Measurements from ENCODE around the gene RNGTT.
"Not testable (repeated sequence)": the region's sequence is repeated elsewhere in the genome, so short reads cannot be mapped to it uniquely, and the experiment has no call there.

The RNGTT gene

GRCh38 chr6:88972504-88973423 lies 9.3 kb upstream of the RNGTT start:
- in situ Hi-C loops (cut with HindIII; ENCODE audit: low sequenced_read_pairs), result no loop called here

GRCh38 chr6:88970301-88970700 lies 6.9 kb upstream of the RNGTT start:
- in situ Hi-C loops (cut with HindIII; ENCODE audit: low sequenced_read_pairs), result no loop called here

DNA sequence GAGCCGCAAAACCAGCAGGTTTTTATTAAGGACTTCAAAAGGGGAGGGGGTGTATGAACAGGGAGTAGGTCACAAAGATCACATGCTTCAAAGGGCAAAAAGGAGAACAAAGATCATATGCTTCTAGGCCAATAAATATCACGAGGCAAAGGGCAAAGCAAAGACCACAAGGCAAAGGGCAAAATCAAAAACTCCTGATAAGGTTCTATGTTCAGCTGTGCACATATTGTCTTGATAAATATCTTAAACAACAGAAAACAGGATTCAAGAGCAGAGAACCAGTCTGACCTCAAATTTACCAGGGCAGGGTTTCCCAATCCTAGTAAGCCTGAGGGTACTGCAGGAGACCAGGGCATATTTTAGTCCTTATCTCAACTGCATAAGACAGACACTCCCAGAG lies 5.8 kb upstream of the RNGTT start:
- in situ Hi-C loops (cut with HindIII; ENCODE audit: low sequenced_read_pairs), result not testable (repeated sequence)

- in situ Hi-C loops (cut with HindIII; ENCODE audit: low sequenced_read_pairs), result no loop called here
Observed at GRCh38 chr6:88967891-88968290, 4.5 kb upstream of the RNGTT start.

DNA sequence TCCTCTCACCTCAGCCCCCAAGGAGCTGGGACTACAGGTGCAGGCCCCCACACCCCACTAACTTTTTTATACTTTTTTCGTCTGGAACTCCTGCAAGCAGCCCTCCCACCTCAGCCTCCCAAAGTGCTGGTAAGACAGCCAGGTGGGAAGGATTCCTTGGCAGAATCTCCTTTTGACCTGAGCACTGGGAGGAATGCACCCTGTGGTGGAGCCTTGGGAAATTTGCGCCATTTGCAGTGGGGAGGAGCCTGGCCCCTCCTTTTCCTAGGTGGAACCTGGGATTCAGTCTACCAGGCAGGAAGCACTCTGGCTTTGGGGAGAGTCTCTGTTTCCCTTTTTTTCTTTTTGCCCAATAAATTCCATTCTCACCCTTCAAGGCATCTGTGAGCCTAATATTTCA lies 2.3 kb upstream of the RNGTT start:
- in situ Hi-C loops (cut with HindIII; ENCODE audit: low sequenced_read_pairs), result no loop called here

DNA sequence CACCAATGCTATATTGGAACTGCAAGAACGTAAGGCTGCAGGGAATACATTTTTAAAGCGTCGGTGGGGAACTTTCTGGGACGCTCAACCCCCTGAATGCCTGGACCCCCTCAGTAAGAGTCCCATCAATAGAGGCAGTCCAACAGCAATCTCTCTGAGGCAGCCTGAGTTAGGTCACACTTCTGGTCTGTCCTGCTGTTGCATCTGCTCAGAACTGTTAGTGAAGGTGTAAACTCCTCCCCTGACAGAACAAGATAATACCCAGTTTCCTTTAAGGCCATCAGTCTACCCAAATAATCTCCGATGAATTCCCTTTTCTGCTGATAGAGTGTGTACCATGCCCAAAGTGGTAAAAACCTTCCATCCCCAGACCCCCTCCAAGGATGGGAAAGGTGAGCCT lies 1.1 kb upstream of the RNGTT start:
- in situ Hi-C loops (cut with HindIII; ENCODE audit: low sequenced_read_pairs), result no loop called here

DNA sequence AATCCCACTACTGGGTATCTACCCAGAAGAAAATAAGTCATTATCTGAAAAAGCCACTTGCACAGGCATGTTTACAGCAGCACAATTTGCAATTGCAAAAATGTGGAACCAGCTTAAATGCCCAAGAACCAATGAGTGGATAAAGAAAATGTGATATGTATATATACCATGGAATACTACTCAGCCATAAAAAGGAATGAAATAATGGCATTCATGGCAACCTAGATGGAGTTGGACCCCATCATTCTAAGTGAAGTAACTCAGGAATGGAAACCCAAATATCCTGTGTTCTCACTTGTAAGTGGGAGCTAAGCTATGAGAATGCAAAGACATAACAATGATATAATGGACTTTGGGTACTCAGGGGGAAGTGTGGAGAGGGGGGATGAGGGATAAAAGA lies 4.6 kb downstream of the RNGTT start:
- in situ Hi-C loops (cut with HindIII; ENCODE audit: low sequenced_read_pairs), result no loop called here

- in situ Hi-C loops (cut with HindIII; ENCODE audit: low sequenced_read_pairs), result no loop called here
Observed at GRCh38 chr6:88953550-88954386, 9.7 kb downstream of the RNGTT start.

DNA sequence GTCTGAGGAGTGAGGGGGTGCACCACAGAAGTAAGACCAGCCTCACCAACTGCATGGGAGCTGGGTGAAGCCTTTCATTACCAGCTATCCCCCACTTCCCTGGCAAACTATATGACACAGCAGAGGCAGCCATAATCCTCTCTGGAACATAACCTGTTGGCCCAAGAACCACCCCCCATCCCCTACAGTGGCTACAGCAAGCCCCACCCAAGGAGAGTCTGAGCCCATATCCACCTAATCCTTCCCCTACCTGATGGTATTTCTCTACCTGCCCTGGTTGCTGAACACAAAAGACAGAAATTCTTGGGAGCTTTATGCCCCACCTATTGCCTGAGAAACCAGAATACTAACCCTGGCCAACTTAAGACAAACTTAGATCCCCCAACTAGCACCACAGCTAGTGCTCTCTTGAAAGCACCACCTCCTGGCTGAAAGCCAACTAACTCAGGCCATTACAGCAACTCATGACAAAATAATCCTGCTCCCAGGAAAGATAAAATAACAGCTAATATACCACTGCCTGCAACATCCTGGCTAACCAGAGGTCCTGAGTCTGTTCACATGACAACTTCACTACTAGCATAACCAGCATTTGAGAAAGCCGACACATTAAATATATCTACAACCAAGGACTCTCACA lies 11.2 kb downstream of the RNGTT start:
- in situ Hi-C loops (cut with HindIII; ENCODE audit: low sequenced_read_pairs), result no loop called here

DNA sequence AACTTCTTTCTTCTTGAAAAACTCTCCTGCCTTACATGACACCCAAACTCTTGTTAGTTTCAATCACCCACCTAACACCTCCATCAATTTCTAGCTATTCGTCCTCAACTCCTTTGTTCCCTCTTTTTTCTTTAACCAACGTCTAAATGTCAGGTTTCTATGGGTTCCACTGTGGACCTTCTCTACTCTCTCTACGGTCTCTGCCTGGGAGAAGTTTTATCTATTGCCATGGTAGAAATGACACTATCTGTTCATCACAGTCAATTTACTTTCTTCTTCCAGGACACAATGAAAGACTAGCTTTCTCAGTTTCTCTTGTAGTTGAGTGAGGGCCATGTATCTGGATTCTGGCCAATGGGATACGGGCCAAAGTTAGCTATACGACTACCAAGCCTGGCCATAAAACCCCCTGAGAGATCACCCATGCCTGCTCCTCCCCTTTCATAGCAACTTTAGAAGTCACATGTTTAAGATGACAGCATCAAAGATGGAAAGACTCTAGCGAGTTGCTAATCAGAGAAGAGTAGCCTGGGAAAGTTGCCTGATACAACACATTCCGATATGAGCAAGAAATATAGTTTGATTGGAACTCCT lies 17.9 kb downstream of the RNGTT start:
- in situ Hi-C loops (cut with HindIII; ENCODE audit: low sequenced_read_pairs), result no loop called here

DNA sequence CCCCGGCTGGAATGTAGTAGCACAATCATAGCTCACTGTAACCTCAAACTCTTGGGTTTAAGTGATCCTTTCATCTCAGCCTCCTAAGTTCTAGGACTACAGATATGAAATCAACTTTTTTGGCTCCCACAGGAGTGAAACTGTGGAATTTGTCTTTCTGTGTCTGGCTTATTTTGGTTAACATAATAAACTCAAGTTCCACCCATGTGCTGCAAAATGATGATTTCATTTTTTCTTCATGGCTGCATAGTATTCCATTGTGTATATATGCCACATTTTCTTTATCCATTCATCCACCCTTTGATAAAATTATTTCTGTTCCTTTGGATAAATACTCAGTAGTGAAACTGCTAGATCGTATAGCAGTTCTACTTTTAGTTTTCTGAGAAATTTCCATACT lies 29.9 kb downstream of the RNGTT start:
- in situ Hi-C loops (cut with HindIII; ENCODE audit: low sequenced_read_pairs), result no loop called here

DNA sequence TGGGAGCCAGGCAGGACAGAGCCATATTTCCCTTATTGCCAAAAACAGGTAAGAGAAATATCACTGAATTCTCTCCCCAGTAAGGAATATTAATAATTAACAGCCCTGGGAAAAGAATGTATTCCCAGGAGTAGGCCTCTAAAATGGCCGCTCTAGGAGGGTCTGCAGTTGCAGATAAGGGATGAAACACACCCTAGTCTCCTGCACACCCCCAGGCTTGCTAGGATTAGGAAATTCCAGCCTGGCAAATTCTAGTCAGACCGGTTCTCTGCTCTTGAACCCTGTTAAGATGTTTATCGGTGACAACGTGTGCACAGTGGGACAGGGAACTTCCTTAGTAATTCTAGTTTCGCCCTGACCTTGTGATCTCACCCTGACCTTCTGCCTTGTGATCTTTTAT lies 31.4 kb downstream of the RNGTT start:
- in situ Hi-C loops (cut with HindIII; ENCODE audit: low sequenced_read_pairs), result not testable (repeated sequence)

DNA sequence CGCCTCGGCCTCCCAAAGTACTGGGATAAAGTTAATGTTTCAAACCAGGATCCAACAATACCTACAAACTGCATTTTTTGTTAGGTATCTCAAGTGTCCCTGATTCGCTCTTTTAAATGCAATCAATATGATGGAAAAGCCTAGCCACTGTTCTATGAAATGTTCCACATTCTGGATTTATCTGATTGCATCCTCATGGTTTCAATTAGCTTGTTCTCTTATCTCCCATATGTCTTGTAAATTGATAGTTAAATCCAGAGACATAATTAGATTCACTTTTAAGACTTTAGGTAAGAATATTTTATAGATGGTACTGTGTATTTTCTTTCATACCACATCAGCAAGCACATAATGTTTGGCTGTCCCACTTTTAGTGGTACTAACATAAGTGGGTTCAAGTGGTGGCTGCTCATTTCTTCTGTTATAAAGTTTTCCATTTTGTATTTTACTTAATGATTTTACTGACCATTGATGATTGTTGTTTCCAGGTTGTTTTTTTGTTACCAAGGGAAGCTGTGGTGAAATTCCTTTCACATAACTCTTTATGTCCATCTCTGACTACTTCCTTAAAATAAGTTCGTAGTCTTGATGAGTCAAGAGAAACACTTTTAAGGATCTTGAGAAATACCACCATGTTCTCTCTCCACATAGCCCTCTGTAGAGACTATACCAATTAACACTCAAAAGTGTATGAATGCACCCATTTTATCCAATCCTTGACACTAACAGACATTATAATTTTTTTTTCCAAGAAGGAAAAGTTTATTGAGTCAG lies 40.5 kb downstream of the RNGTT start:
- in situ Hi-C loops (cut with HindIII; ENCODE audit: low sequenced_read_pairs), result no loop called here

DNA sequence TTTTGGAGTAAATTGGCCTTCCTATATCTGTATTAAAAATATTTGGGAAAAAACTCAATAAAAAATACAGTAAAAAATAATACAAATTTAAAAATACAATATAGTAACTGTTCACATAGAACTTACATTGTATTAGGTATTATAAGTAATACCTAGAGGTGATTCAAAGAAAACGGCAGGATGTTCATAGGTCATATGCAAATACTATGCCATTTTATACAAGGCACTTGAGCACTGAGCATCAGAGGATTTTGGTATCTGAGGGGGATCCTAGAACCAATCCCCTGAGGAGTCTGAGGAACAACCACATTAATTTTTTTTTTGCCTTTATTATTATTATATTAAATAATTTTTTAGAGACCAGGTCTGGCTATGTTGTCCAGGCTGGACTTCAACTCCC lies 41.7 kb downstream of the RNGTT start:
- in situ Hi-C loops (cut with HindIII; ENCODE audit: low sequenced_read_pairs), result no loop called here

DNA sequence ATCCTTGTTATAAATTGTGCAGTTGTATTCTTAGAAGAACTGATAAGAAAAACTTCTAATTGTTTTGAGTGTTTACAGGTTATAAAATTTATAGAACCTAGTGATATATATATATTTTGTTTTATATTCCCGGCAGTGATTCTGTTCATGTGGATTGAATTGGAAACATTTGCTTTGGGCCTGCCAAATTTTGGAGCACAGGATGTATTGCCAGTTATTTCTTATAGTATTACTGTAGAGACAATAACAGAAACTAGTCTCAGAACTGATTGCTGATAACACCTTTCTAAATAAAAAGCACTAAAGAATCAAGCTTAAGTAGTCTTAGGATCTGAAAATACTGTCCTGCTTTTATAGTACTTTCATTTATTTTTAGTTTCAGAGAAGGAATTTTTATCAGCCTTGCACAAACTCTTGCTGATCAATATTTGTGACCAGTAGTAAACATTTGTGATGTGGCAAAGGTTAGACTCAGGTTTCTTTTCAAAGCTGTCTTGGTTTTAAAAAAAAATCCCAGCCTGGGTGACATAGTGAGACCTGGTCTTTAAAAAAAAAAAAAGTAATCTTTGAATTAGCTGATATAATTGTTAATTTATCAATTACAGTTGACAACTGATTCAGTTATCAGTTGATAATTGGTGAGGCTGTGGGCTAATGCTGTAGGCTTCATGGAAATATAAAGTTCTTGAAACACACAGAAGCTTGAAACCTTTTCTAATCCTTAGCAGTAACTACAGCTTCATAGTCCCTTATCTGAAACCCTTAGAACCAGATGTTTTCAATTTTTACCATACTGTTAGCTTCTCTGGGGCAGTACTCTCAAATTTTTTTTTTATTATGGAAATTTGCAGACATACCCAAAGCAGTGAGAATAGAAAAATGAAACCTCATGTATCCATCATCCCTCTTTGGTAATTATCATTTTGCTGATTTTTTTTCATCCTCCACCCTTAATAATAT lies 42.4 kb downstream of the RNGTT start:
- in situ Hi-C loops (cut with HindIII; ENCODE audit: low sequenced_read_pairs), result no loop called here

DNA sequence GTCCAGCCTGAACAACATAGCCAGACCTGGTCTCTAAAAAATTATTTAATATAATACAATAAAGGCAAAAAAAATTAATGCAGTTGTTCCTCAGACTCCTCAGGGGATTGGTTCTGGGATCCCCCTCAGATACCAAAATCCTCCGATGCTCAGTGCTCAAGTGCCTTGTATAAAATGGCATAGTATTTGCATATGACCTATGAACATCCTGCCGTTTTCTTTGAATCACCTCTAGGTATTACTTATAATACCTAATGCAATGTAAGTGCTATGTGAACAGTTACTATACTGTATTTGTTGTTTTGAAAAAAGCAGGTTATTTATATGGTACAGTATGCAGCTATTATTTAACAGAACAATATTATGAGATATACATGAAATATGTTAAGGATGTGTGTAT lies 43.3 kb downstream of the RNGTT start:
- in situ Hi-C loops (cut with HindIII; ENCODE audit: low sequenced_read_pairs), result no loop called here

GRCh38 chr6:88919032-88919431 lies 44.4 kb downstream of the RNGTT start:
- in situ Hi-C loops (cut with HindIII; ENCODE audit: low sequenced_read_pairs), result no loop called here

- in situ Hi-C loops (cut with HindIII; ENCODE audit: low sequenced_read_pairs), result no loop called here
Observed at GRCh38 chr6:88916615-88917208, 46.7 kb downstream of the RNGTT start.

Measured in endothelial cell of hepatic sinusoid (primary cell).